WERI-Rb-1 (cell line): Measurements from ENCODE around the gene RAI1.

Source experiments
- DNase-seq: peaks from one replicate; pipeline ENCODE4 v3.0.0-alpha.2; 2020
- H3K27ac ChIP-seq: fragments of 250-450 bp; sonication (Bioruptor Pico); 2 replicates; pipeline ENCODE4 v1.5.1; 2020; ENCODE audit warnings: mild to moderate bottlenecking, moderate library complexity
- H3K27me3 ChIP-seq: fragments of 250-450 bp; sonication (Bioruptor Pico); 2 replicates; pipeline ENCODE4 v1.5.1; 2021; ENCODE audit warnings: mild to moderate bottlenecking, low read depth, moderate library complexity; ENCODE audit not compliant: insufficient read depth, severe bottlenecking
- H3K36me3 ChIP-seq: fragments of 250-450 bp; sonication (Bioruptor Pico); 2 replicates; pipeline ENCODE4 v1.5.1; 2020; ENCODE audit warnings: mild to moderate bottlenecking, moderate library complexity
- H3K4me3 ChIP-seq: 2 replicates; pipeline ENCODE4 v1.5.1; 2011; ENCODE audit warnings: low read depth, mild to moderate bottlenecking, control low read depth, low read length
- H3K9me3 ChIP-seq: fragments of 250-450 bp; sonication (Bioruptor Pico); 2 replicates; pipeline ENCODE4 v1.5.1; 2021; ENCODE audit warnings: mild to moderate bottlenecking, moderate library complexity; ENCODE audit not compliant: severe bottlenecking
- CTCF ChIP-seq: IDR thresholded peaks from 2 replicates; pipeline ENCODE4 v1.5.1; 2011; ENCODE audit warnings: low read depth, mild to moderate bottlenecking, control low read depth, inconsistent platforms, low read length

The RAI1 gene

GRCh38 chr17:17682293-17682736 lies 1.1 kb downstream of the RAI1 start:
- no peaks in the 10 kb centered on the region for H3K27me3 ChIP-seq
- no peak for DNase-seq

DNA sequence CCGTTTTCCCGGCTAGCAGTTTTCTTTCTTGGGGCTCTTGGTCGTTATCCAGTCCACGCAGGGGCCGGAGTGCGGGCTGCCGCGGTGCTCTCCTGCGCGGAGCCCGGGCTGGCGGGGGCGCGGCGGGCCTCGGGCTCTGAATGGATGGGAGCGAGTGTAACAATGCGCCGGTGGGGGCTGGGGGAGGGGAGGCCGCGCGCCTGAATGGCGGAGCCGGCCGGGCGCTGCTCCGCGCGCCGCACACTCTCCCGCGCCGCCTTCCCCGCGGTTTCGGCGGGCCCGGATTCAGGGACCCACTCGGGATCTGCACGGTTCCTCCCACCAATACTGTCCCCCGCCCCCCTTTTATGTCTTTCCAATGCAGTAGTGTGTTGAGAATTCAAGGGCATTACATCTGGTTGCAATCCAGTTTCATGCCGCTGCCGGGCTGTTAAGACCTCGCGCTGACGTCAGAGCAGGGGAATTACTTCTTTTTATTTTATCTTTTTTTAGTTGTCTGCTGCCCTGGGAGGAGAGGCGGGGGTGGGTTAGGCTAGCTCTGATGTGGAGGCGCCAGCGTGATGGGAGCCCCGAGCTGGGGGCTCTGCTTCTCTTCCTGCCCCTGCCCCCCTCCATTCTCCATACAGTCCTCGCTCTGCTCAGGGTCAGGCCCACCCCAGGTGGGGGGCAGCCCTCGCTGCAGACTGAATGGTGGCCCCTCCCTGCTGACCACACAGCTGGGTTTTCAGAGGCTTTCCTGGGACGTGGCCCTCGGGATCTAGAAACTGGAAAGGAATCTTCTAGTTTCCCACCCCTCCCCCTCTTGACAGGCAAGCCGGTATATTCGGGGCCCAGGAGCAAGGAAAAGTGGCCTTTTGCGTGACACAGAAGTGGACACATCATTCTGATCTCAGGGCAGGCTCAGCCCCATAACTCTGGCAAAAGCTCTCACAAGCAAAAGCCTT lies 1.8 kb downstream of the RAI1 start:
- Histone ChIP-seq H3K9me3 (no peaks in the 10 kb centered on the region), H3K27me3 (no peaks in the 10 kb centered on the region), H3K4me3 (peak overlapping the region; percentile 79), H3K36me3 (peaks cover 29% of the 10 kb centered on the region), H3K27ac (peak overlapping the region; percentile 97)
- peak; percentile 69 for DNase-seq
- no peak for TF ChIP-seq CTCF

More at GRCh38 chr17:17682293-17682736, 1.1 kb downstream of the RAI1 start:
- Histone ChIP-seq H3K9me3 (no peaks in the 10 kb centered on the region), H3K36me3 (peaks cover 29% of the 10 kb centered on the region), H3K27ac (peak overlapping the region; percentile 97), H3K4me3 (peak overlapping the region; percentile 79)
- TF ChIP-seq CTCF, result no peak

GRCh38 chr17:17683710-17684365 lies 2.6 kb downstream of the RAI1 start:
- H3K4me3 ChIP-seq, result no peak overlapping the region; the same call in 1 of the 2 replicates
- no peaks in the 10 kb centered on the region for H3K27me3 ChIP-seq
- H3K27ac ChIP-seq, result peak overlapping the region; percentile 97
- H3K9me3 ChIP-seq, result no peaks in the 10 kb centered on the region
- DNase-seq, result no peak
- TF ChIP-seq CTCF, result no peak
- H3K36me3 ChIP-seq, result peaks cover 34% of the 10 kb centered on the region

- no peak overlapping the region for H3K4me3 ChIP-seq
- H3K36me3 ChIP-seq, result peaks cover 39% of the 10 kb centered on the region
- H3K27me3 ChIP-seq, result no peaks in the 10 kb centered on the region
- no peaks in the 10 kb centered on the region for H3K9me3 ChIP-seq
- no peak for TF ChIP-seq CTCF
- DNase-seq, result no peak
- no peak overlapping the region for H3K27ac ChIP-seq
Observed at GRCh38 chr17:17684906-17685774, 3.9 kb downstream of the RAI1 start.

GRCh38 chr17:17685775-17686291 lies 4.6 kb downstream of the RAI1 start:
- Histone ChIP-seq H3K9me3 (no peaks in the 10 kb centered on the region), H3K36me3 (peaks cover 39% of the 10 kb centered on the region), H3K27me3 (no peaks in the 10 kb centered on the region), H3K27ac (no peak overlapping the region), H3K4me3 (no peak overlapping the region)
- DNase-seq, result no peak
- no peak for TF ChIP-seq CTCF
